GM20431 (cell line): ENCODE results near the gene SEMA3D.

Experiments used
- in situ Hi-C: fragments of 300-500 bp; cut with MseI, MboI; formaldehyde crosslinking; loops from one replicate; pipeline ENCODE4 v1.15.0; 2020; ENCODE audit warnings: low sequenced_read_pairs; ENCODE audit not compliant: unreplicated experiment

Gene SEMA3D

DNA sequence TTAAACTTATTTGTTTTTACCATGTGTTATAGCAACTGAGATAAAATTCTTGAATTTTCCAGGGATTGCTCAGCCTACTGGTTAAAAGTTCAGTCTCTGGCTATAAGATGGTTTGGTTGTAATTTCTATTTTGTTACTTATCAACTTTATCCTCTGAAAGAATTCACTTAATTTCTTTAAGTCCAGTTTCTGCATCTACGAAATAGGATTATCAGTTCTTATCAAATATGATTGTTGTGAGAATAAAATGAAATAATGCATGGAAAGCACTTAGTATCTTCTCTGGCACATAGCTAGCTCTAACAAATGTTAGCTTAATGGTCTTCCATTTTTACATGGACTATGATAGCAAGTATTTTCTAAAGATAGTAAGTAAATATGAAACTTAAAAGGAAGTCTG lies 53.3 kb downstream of the SEMA3D start:
- in situ Hi-C loops, result no loop called here

DNA sequence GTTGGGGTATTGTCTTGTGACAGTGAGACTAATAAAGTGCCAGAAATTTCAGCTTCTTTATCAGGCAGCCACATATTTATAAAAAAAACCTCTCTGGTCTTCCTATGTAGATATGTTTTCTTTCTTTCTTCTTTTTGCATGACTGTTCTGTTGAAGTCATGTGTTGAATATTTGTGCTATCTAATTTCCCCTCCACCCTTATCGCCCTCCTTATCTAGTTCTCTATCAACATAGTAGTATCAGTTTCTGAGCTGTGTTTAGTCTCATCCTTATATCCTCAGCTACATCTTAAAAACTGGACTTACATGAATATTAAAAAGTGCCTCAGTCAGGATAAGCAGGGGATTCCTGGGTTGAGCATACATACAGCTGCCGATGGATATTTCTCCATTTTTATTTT lies 53.9 kb downstream of the SEMA3D start:
- in situ Hi-C loops, result no loop called here

DNA sequence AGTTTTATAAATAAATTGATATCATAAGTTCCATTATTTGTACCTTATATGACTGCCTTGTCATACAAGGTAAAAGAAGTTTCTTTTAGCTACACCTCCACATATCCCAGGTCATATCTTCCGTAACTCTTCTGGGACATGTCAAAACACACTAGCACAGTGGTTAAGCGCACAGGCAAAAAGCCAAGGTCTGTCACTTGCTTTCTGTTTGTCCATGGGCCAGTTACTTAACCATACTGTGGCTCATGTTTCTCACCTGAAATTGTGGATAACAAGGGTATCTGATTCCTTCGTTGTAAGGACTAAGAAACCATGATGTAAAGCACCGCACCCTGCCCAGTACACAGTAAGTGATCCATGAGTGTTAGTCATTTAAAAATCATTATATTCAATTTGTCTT lies 56.2 kb downstream of the SEMA3D start:
- in situ Hi-C loops, result no loop called here

DNA sequence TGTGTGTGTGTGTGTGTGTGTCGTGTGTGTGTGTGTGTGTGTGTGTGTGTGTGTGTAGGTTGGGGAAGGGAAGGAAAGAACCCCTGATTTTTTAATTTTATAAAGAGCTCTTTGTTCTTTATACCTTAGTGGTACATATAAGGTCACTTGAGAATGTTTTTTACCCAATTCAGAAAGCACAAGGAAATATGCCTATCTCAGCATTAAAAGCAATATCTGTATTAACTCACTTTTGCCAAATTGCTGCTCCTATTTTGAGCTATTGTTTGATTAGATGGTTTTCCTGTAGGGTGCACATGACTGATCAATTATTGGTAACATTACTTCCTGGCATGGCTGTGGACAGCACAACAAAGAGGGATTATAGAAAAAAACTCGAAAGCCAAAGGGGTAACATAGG lies 60.5 kb downstream of the SEMA3D start:
- in situ Hi-C loops, result no loop called here

DNA sequence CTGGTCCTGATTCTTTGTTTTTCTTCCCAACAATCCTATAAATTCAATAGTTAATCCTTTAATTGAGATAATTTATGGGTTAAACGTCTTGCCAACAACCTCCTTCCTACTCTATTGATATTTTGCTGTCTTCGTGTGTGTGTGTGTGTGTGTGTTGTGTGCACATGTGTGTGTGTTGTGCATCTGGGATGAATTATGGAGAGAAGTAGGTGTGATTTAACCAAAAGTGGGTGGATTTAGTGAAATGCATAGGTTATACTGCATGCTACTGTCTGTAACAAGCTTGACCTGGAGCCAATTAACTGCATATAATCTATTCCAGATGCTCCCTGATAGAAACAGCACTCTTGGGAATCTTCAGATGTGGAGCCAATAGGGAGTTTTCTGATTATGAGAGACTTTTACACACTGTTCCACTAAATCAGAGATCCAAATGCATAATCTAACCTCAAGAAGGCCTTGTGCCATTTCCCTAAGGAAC lies 61.2 kb downstream of the SEMA3D start:
- in situ Hi-C loops, result no loop called here

DNA sequence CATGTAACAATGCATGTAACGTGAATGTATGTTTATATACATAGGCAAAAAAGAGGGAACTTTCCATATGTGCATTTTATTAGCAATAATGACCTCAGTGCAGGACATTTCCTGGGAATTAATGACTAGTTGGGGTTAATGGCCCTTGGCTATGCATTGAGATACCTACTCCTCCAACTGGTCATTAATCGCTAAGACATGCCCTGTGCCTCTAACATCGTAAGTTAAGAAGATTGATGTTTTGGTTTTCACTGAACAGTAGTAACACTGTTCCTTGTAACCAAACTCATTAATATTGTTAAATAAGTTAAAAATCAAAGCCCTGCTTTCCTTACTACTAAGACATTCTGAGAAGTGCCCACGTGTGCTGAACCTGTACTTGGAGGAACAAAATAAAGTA lies 61.7 kb downstream of the SEMA3D start:
- in situ Hi-C loops, result no loop called here

DNA sequence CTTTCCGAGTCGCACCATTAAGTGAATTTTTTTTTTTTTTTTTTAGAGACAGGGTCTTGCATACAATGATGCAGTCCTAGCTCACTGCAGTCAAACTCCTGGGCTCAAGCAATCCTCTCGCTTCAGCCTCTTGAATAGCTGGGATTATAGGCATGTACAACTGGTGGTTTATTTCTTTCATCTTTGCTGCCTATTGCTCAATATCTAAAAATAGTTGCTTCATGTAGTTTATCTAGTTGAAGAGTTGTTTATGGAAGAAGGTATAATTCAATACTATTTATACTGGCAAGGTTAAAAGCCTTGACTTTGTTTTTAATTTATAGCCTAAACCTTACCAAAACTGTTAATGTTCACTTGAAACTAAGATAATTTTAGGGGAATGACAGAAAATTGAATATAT lies 66.9 kb downstream of the SEMA3D start:
- in situ Hi-C loops, result no loop called here

DNA sequence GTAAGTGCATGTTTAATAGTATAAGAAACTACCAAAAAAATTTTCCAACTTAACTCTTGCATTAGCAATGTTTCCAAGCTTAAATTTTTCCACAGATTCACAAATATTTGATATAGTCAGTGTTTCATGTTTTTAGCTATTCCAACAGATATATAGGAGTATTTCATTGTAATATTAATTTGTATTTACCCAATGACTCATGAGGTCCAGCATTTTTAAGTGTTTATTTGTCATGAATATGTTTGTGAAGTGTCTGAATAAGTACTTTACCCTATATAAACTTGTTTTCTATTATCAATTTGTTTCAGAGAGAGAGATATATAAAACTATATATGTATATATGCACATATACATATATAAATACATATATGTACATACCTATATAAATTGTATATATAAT lies 71.0 kb downstream of the SEMA3D start:
- in situ Hi-C loops, result no loop called here

DNA sequence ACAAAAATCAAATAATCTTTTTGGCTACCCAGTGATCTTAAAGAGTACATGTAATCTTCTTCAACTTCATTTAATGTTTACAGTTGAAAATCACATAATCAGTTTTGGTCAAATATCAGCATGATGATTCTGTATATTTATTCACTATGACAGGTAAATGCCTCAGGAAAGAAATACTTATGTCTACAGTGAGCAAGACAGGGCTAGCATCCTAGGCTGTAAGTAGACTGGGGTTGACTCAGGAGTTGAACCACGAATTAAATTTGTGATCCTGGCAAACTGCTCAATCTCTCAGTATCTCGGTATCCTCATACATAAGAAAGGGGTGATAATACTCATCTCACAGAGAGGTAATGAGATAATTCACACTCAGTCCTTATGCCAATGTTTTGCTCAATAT lies 71.8 kb downstream of the SEMA3D start:
- in situ Hi-C loops, result no loop called here

DNA sequence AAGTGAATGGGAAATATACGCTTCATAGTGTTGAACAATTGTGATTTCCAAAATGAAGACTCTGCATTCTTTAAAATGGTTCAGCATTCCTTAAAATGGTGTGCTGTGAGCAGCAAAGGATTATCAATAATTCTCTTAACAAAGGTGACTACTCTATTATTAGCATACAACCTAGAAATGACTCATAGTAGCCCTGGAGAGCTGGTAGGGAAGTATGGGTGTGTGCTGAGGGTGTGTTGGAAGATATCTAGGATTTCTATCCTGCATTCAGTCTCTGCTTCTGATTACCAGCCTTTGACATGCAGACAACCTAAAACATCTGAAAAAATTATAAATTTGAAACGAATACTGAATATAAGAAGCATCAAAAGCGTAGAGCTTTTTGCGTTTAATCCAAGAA lies 72.5 kb downstream of the SEMA3D start:
- in situ Hi-C loops, result no loop called here

DNA sequence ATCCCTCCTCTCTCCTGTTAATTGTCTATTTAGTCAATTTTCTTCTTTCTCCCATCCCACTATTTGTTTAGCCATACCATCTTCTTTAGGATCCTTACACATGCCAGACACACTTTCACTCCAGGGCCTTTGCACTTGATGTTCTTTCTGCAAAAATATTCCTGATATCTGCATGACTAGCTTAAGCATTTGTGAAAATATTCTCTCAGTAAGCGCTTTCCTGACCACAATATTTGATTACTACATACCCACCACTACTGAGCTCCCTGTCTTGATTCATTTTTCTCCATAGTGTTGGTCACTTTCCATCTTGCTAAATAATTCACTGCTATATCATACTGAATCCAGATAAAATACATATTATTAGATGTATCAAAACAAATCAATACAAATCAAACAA lies 75.1 kb downstream of the SEMA3D start:
- in situ Hi-C loops, result no loop called here

DNA sequence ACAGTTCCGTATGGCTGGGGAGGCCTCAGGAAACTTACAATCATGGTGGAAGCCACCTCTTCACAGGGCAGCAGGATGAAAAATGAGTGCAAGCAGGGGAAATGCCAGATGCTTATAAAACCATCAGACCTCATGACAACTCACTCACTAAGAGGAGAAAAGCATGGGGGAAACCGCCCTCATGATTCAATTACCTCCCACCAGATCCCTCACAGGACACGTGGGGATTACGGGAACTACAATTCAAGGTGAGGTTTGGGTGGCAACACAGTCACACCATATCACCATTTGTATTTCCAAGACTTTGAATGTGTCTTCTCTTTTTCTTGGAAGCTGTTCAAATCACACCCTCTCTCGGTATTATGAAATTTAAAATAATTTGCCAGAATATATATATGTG lies 80.1 kb downstream of the SEMA3D start:
- in situ Hi-C loops, result no loop called here

DNA sequence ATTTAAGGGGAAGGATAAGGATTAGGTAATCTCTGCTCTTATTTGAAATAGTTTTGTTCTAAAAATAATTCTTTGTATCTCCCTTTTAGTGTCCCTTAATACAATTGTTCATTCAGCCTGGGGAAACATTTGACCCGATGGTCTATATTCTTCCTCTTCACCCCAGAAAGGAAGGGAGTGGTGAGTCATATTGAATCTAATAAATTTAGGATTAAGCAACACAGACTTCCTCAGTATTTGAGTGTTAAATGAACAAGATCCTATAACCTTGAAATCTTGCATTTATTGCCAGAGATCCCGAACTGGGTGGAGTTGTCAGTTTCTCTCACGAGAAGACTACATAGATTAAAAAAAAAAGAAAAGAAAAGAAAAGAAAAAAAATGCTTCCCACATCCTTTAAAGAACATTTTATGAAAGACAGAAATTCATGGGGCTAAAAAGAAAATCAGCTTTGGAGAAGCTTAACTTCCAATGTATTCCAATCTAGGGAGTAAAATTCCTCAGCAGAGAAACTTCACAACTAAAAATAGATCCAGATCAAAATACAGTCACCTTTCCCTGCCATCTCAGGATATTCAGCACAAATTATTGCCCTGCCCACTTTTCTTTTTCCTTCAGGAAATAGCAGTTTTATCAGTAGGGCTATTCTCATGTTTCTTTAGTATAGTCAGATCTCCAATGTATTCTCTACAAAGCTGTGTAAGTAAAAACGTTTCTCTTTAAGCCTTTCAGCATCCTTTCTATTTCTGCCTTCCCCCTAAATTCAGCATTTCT lies 82.2 kb downstream of the SEMA3D start:
- in situ Hi-C loops, result no loop called here

DNA sequence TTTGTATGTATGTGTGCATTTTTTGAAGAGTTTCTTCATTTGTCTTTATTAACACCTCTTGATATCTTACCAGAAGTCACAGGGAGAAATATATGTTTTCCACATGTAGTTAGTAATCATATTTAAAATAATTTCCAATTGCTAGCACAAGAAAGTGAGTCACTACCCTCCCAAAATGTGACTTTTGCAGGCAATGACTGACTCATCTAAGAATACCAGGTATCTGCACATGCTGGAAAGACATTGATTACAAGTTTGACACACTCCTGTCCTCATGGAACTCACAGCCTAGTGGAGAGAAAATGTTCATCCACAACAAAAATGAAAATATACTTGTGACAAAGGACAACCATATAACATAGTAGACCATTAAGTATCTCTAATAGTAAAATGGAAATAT lies 82.9 kb downstream of the SEMA3D start:
- in situ Hi-C loops, result no loop called here

DNA sequence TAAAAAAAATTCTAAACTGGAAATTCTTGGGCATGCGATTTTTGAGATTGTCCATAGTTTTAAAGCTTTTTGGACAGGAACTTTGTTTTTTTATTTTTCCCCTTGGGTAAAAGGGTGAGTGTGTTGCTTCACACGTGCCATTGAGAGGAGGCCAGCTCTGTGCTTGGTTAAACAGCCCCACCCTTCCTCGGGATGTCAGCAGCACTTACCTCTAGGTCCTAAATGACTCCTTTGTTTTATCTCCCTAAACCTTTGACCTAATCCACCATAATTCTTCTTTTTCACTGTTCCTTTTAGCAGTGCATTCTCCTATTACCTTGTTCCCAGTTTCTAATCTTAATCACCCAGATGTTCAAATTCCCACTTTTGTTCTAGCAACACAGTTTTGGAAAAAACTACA lies 83.5 kb downstream of the SEMA3D start:
- in situ Hi-C loops, result no loop called here

DNA sequence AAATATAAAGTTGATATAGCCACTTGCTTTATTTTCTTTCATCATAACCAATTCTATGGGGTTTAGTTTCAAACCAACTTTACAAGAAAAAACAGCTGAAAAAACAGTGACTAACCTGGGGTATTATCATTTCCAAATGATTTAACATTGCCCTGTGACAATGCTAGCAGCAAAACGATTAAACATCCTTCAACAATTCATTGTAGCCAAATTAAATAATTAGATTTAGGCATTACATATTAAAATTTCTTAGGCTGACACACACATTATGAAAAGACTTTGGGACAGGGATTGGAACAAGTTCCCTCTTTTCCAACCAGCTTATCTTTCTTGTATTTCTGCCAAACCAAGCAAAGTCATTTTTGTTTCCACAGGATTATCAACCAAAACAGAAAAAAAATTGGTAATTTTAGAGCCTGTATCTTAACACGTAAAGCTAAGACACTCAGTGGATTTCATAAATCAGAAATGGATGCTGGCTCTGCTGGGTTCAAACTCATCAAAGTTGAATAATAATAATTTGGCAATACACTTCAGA lies 84.0 kb downstream of the SEMA3D start:
- in situ Hi-C loops, result no loop called here

DNA sequence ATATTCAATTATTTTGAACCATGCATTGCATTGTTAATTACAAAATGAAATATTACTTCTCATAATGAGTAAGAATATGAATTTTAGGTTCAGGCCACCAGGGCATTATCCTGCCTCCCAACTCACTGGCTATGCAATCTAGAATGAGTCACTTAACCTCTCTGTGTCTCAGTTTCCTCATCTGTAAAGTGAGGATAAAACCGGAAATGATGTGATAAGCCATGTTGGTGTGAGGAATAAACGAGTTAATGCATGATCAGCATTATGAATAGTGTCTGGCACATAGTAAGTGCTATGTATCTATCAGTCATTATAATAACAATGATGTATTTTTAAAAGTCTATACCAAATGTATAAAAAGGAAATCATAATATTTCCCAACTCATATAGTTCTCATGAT lies 85.5 kb downstream of the SEMA3D start:
- in situ Hi-C loops, result no loop called here

DNA sequence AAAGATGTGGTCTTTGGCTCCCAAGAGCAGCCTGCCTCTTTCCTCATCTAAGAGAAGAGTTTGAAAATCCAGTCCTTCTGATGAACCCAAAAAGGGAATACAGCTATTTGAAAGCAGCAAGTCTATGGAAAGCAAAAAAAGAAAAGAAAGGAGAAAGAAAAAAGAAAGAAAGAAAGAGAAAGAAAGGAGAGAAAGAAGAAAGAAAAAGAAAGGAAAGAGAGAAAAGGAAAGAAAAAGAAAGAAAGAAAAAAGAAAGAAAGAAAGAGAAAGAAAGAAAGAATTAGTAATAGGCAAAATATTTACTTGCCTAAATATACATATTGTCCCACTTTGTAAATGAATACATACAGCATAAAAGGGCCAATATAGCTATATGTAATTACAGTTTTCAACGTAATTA lies 89.0 kb downstream of the SEMA3D start:
- in situ Hi-C loops, result no loop called here

DNA sequence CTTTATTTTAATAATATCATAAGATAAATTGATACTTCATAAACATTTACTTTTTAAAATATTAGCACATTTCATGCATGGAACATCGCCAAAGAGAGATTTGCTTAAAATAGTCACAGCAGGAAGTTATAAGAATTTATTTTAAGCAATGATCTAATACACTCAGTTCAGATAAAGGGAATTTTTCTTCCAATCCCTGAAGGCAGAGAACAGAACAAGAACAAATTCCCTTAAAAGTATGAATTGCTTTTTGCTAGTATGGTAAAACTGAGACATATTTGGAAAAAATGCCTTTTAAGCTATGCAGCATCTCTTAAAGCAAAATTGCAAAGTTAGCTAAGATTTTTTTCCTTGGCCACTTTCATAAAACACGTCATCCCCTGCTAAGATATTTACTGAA lies 91.0 kb downstream of the SEMA3D start:
- in situ Hi-C loops, result no loop called here

DNA sequence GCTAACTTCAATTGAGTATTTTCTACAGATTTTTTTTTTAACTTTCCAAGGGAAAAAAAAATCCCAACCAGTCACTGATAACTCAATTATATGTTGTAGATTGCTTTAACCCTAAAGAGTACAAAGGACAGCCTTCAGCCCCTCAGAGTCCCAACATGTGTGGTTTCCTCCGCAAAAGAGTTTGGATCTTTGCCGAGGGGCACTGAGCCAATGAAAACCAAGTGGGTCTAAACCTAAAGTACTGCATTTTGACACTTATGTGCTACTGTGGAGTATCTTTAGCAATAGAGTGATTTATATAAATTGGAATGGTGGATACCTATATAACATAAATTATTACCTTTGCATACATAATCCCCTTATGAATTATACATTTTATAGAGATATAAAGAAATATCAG lies 91.5 kb downstream of the SEMA3D start:
- in situ Hi-C loops, result no loop called here

DNA sequence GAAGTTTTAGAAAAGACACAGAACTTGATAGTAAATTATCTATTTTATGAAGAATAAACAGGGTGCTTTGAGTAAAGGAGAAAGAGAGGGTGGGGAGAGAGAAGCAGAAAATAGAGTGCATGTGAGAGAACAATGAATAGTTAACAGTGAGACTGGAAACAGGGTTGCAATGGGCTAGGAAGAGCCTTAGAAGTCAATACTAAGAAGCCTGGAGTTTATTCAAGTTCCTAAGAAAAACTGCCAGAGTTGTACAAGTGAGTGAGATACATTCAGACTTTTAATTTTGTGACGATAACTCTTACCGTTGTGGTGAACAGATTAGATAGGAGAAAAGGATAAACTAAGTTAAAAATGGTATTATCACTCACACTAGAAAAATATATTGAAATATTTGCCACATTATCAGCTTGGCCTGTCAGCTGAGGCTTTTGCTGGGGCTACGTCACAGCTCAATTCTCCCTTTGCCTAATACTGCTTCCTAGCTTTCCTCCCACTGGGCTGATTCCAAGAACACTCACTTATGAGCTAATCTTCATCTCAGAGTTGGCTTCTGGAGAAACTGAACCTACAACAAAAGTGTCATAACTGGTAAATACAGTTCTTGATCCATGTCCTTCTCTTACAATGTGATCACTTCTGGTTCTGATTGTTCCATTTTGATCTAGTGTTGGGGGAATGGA lies 92.7 kb downstream of the SEMA3D start:
- in situ Hi-C loops, result no loop called here

DNA sequence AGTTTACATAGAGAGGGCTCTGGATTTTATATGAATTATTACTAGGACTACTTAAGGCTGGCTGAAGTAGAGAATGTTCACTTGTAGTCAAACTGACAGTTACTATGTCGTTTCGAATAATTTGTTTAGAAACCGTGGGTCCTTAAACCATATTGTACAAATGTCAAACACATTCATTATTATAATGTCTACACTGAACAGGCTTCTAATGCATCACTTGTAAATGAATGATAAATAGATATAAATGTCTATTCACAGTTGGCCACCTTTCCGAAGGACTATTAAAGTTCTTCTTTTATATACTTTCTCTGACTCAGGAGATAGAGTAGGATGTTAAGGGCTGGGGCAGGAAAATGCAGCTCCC lies 95.3 kb downstream of the SEMA3D start:
- in situ Hi-C loops, result no loop called here
